Stimulated activated effector memory CD8-positive, alpha-beta T cell treated with anti-CD3 and anti-CD28 coated beads, Interleukin-12 subunit alpha, Interleukin-12 subunit beta, amount 100 ng/mL, for 72 hours (primary cell): ENCODE measurements around the gene SPATA31E1.
"Not testable (repeated sequence)": the region's sequence is repeated elsewhere in the genome, so short reads cannot be mapped to it uniquely, and the experiment has no call there.

Experiments used
- ATAC-seq: fragments of 150-1000 bp; cut with Tn5 transposase; 2 replicates; pipeline ENCODE4 v1.10.0; 2021
- DNase-seq, 2 donors: peaks; one replicate each; pipeline ENCODE4 v3.0.0; 2021 to 2022; ENCODE audit warnings: low spot score in 2 of 2
- H3K27ac Mint-ChIP-seq: one replicate; pipeline ENCODE4 v1.8.0; 2022; ENCODE audit warnings: mild to moderate bottlenecking, mixed read lengths
- H3K36me3 Mint-ChIP-seq: one replicate; pipeline ENCODE4 v1.8.0; 2022; ENCODE audit warnings: mild to moderate bottlenecking, mixed read lengths
- H3K4me1 Mint-ChIP-seq: one replicate; pipeline ENCODE4 v1.8.0; 2022; ENCODE audit warnings: mixed read lengths
- H3K4me3 Mint-ChIP-seq: one replicate; pipeline ENCODE4 v1.8.0; 2022; ENCODE audit warnings: mild to moderate bottlenecking, mixed read lengths
- H3K9me3 Mint-ChIP-seq: one replicate; pipeline ENCODE4 v1.8.0; 2022; ENCODE audit warnings: mixed read lengths

The SPATA31E1 gene

DNA sequence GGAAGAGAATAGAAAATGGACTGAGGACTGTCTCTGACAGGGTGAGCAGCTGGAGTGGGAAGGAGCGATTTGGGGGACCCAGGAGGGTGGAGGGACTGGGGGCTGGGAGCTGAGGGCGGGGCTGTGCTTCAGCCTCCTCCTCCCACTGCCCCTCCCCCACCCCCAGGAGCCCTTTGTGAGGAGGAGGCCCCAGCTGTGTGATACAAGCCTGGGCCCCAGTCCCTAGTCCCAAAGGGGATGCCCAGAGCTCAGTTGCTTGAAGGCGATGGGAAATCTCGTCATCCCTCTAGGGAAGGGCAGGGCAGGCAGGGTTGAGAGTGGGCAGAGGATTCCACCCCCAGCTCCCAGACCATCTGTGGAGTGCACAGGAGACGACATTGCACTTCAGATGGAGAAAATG, at the start of gene SPATA31E1:
SPATA31E1 (plus strand) TSS at position 251 of the 400 bp plus-strand sequence; CDS start at position 266, 15 bp downstream.
- DNase-seq (no peak), ATAC-seq (no peak)
- Mint-ChIP-seq H3K27ac (no peak within 1 kb of the TSS), H3K4me1 (no peaks in the 10 kb centered on the region), H3K4me3 (no peak within 1 kb of the TSS), H3K36me3 (no peaks in the 10 kb centered on the region), H3K9me3 (no peaks in the 10 kb centered on the region)

DNA sequence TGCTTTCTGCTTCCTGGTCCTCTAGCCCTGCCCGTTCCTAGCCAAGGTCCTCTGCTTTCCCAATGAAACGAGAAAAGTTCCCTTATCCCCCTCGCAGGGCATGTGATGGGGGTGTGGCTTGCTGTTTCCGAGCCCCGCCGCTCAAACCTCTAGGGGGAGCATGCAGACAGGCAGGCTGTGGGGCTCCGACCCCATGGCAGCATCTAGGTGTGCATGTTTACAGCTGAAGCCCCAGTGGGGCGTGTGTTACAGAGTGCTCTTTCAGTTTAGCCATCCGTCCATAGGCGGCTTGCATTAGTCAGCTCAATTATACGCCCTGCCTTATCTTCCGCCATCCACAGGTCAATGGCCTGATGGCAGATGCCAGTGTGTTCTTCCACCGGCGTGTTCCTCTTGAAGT, 48.3 kb upstream of the SPATA31E1 start:
- Mint-ChIP-seq H3K36me3 (no peaks in the 10 kb centered on the region), H3K4me1 (no peaks in the 10 kb centered on the region), H3K4me3 (no peak overlapping the region), H3K27ac (no peak overlapping the region), H3K9me3 (no peaks in the 10 kb centered on the region)
- DNase-seq (no peak), ATAC-seq (peak; percentile 13)

DNA sequence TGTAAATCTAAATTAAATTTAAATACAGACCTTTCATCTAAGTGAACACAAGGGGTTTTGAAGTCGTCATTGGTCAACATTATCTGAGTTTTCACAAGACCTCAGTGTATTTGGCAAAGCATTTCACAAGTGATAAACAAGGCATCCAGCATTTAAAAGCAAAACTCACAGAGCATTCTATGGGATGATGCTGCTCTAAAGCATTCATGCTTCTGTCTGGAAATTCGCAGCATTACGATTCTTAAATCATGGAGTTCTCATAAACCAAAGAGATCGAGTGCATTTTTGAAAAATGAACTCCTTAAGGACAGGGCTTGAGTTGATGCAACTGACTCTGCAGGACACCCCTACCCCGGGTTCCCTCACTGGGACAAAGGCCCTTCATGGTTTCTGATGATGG, 46.1 kb upstream of the SPATA31E1 start:
- no peaks in the 10 kb centered on the region for H3K4me1 Mint-ChIP-seq
- ATAC-seq (no peak), DNase-seq (no peak)
- H3K36me3 Mint-ChIP-seq: no peaks in the 10 kb centered on the region
- no peak overlapping the region for H3K4me3 Mint-ChIP-seq
- H3K27ac Mint-ChIP-seq: no peak overlapping the region
- no peaks in the 10 kb centered on the region for H3K9me3 Mint-ChIP-seq

DNA sequence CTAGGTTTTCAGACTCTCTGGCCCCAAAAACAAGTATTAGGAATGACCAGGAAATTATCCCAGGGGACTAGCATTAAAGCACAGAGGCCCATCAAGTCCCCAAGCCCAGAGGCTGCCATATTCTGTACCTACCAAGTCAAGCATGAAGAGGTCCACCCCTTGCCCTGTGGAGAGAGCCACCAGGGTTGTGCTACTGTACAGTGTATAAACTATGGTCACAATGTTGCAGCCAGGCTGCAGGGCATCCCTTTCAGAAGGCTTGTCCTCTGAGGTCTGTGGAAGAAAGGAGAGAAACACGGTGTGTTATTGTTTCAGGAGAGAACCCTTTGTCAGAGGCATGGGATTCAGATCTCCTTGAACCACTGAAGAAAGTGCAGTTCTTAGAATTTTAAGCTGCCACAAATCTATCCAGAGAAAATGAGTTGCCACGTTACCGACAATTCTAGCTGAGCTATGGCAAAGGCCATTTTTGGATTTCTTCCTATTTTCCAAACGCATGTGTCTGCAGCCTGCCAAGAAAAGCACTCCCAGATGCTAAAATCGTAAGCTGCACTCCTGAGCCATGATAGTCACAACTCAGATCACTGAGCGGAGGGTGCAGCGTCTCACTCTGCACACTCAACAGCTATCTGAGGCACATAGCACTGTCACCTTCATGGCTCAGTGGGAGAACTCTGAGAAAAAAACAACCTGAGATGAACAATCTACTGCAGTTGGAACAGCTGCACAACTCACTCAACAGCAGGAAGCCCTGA, 45.5 kb upstream of the SPATA31E1 start:
- ATAC-seq (peak; percentile 36), DNase-seq (no peak)
- Mint-ChIP-seq H3K36me3 (no peaks in the 10 kb centered on the region), H3K4me1 (no peaks in the 10 kb centered on the region), H3K4me3 (no peak overlapping the region), H3K27ac (no peak overlapping the region), H3K9me3 (no peaks in the 10 kb centered on the region)

DNA sequence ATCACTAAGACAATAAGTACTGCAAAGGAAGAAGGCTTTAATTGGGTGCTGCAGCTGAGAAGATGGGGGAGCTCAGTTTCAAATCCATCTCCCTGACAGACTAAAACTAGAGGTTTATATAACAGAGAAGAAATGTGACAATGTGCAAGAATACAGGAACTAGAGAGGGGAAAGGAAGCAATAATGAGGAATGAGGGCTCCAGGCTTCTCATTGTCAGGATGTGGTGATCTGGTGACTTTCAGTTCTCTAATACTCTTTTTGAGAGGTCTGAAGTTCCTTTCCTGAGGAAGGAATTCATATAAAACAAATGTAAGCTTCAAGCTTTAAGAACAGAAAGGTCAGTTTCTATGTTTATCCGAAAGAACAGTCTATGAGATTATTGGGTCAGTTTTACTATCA, 42.5 kb upstream of the SPATA31E1 start:
- ATAC-seq (no peak), DNase-seq (no peak)
- no peaks in the 10 kb centered on the region for H3K4me1 Mint-ChIP-seq
- no peak overlapping the region for H3K4me3 Mint-ChIP-seq
- H3K9me3 Mint-ChIP-seq: no peaks in the 10 kb centered on the region
- no peak overlapping the region for H3K27ac Mint-ChIP-seq
- no peaks in the 10 kb centered on the region for H3K36me3 Mint-ChIP-seq

DNA sequence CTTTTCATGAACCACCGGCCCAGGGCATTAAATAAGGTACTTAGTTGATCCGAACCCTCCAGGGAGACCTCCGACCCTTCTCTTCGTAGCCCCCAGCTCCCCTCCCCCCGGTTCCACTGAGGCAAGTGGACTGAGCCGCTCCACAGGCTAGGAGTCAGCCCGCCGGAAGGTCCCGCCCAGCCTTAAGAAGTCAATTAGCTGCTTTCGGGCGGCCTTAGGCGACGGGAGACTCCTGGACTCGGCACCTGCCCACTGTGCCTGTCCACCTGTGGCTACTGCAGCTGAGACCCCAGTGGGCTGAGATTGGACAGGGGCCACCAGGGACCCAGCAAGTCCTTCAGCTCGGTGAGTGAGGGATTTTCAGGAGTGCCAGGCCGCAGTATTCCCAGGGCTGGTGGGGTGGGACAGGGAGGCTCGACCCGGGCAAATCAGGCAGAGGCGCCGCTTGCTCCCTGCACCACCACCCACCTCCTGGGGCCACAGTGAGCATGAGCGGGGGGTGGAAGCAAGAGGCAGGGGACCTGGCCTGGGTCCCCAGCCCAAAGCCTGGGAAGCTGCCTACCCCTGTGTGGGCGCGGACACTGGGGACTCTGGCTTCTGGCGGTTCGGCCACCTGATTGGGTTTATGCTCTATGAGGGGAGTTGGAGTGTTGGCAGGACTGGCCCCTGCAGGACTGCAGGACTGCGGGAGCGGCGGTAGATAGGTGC, 39.6 kb upstream of the SPATA31E1 start:
- DNase-seq: no peak
- H3K36me3 Mint-ChIP-seq: no peaks in the 10 kb centered on the region
- no peak overlapping the region for H3K4me3 Mint-ChIP-seq

DNA sequence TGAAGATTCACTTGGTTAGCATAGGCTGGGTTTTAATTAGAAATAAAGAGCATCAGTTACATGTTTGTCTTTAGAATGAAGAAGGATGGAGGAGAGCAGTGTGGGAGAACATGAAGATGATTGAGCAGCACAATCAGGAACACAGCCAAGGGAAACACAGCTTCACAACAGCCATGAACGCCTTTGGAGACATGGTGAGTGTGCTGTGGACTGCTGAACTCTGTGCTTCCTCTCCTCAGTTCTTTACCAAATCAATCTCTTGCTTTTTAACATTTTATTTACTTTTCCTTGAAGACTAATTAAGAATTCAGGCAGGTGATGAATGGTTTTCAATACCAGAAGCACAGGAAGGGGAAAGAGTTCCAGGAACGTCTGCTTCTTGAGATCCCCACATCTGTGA, 38.2 kb upstream of the SPATA31E1 start:
- ATAC-seq (no peak), DNase-seq (no peak)
- Mint-ChIP-seq H3K27ac (no peak overlapping the region), H3K36me3 (no peaks in the 10 kb centered on the region), H3K4me3 (no peak overlapping the region), H3K4me1 (no peaks in the 10 kb centered on the region), H3K9me3 (no peaks in the 10 kb centered on the region)

More for the DNA sequence above, 39.6 kb upstream of the SPATA31E1 start:
- ATAC-seq: no peak
- H3K9me3 Mint-ChIP-seq: no peaks in the 10 kb centered on the region
- H3K4me1 Mint-ChIP-seq: no peaks in the 10 kb centered on the region
- no peak overlapping the region for H3K27ac Mint-ChIP-seq

DNA sequence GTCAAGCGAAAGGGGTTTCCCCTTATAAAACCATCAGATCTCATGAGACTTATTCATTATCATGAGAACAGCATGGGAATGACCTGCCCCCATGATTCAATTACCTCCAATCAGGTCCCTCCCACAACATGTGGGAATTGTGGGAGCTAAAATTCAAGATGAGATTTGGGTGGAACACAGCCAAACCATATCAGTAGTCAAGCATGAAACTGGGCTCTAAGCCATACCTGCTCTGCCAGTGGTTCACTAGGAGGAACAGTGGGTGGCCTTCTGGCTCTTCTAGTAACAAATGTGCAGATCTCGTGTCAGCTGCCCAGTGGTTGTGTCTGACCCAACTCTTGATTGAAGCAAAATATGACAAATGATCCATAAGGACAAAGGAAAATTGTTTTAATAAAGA, 34.9 kb upstream of the SPATA31E1 start:
- H3K9me3 Mint-ChIP-seq, ATAC-seq, H3K27ac Mint-ChIP-seq, H3K36me3 Mint-ChIP-seq, DNase-seq, H3K4me3 Mint-ChIP-seq, H3K4me1 Mint-ChIP-seq: not testable (repeated sequence)

DNA sequence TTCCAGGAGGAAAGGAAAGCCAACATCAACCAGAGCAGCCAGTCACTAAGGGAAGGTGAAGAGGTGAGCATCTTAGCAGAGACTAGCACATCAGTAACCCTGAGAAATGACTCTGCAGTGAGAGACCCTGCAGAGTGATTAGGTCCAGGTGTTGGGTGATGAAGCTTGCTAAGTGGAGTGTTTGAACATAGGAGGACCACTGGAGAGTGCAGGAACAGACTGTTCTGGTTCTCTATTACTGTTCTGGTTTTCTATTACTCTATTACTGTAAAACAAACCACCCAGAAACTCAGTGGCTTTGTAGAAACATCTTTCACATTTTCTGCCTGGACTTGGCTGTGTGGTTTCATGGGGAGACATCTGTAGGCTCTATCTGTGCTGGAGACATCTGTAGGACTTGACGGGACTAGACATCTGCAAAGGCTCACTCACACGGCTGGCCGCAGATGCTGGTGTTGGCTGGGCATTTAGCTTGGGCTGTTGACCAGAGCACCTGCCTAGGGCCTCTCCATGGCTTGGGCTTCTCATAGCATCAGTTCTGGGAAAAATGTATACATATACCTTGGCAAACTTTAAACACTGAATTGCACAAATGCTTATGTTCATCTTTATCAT, 33.4 kb upstream of the SPATA31E1 start:
- H3K4me1 Mint-ChIP-seq: no peaks in the 10 kb centered on the region
- no peak for ATAC-seq
- no peak overlapping the region for H3K27ac Mint-ChIP-seq
- no peaks in the 10 kb centered on the region for H3K9me3 Mint-ChIP-seq
- H3K36me3 Mint-ChIP-seq: no peaks in the 10 kb centered on the region
- no peak overlapping the region for H3K4me3 Mint-ChIP-seq
- no peak for DNase-seq

DNA sequence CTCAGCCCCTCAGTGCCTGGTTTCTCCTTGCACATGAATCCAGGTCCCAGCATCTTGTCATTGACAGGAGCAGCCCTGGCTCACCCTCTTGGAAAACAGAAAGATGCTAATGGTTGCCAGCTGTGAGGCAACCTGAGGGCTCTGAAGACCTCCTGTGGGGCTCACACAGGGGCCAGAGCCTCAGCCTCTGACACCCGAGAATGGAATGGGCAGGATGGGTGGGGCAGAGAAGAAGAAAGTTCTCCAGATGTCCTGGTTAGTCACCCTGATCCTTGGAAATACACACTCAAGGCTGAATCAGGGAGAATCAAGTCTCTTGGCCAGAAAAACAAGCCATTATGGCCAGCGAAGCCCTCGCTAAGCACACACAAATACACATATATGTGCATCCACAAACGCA, 32.3 kb upstream of the SPATA31E1 start:
- Mint-ChIP-seq H3K27ac (no peak overlapping the region), H3K4me3 (no peak overlapping the region), H3K36me3 (no peaks in the 10 kb centered on the region), H3K4me1 (no peaks in the 10 kb centered on the region), H3K9me3 (no peaks in the 10 kb centered on the region)
- DNase-seq: no peak
- ATAC-seq: no peak

DNA sequence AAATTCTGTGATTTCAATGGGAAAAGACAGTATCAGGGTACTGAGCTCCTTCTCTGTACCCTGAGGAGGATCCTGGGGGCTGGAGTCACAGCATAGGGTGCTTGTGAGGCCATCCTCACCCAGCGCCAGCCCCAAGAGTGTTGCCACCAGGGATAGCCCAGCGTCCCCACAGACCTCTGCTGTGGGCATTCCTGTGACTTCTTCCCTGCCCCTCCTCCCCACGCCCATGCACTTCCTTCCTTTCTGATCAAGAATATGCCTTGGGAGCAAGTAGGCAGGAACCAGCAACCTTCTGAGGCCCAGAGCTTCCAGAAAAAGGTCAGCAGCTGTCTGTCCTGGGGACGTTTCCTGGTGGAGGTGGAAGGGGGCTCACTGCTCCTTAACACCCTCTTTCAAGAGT, 31.5 kb upstream of the SPATA31E1 start:
- not testable (repeated sequence) for DNase-seq, H3K36me3 Mint-ChIP-seq

DNA sequence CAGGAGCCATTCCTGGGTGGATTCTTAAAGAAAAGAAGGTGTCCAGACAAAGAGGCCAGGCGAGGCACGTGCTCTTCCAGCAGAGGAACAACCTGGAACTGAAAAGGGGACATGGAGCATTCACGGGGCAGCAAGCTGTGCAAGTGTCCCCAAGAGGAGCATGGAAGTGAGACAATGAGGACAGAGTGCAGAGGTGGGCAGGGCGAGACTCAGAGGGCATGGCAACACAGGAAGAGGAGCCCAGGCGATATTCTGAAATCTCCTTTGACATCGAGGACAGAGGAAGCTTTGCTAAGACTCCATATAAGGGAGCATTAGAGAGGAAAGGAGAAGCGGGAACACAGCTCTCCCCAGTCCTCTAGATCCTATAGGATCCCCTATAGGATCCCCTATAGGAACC, 29.4 kb upstream of the SPATA31E1 start:
- Mint-ChIP-seq H3K4me1 (peaks cover 6% of the 10 kb centered on the region), H3K4me3 (no peak overlapping the region), H3K27ac (no peak overlapping the region), H3K9me3 (no peaks in the 10 kb centered on the region), H3K36me3 (no peaks in the 10 kb centered on the region)
- ATAC-seq (no peak), DNase-seq (no peak)

More for the DNA sequence above, 31.5 kb upstream of the SPATA31E1 start:
- H3K9me3 Mint-ChIP-seq, H3K27ac Mint-ChIP-seq, H3K4me1 Mint-ChIP-seq, H3K4me3 Mint-ChIP-seq, ATAC-seq: not testable (repeated sequence)

DNA sequence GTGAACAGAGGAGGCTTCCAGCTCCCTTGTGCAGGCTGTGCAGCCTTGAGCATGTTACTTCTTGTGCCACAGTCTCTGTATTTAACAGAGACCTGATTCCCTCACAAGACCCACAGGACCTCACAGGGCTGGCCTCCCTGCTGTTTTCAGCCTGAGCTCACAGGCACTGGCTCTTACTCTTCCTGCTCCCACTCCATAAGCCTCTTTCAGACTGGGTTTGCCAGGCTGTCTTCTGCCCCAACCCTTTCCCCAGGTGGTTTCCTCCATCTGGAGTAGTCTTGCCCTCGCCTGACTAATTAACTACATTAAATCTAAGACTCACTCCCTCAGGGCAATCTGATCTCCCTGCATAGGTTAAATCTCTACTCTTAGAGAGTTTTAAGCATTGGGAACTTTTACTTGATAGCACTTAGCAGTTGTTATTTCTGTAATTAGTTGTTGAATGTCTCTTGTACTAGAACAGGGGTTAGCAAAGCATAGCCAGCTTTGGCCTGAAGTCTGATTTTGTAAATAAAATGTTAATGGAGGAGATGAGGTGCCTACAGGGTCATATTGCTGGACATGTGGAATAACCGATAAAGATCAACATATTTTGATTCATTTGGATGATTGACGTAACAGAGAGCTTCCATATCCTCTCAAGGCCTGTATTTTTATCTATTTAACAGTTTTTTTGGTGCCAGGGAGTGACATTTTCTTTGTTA, 28.6 kb upstream of the SPATA31E1 start:
- ATAC-seq (no peak), DNase-seq (no peak)
- peaks cover 6% of the 10 kb centered on the region for H3K4me1 Mint-ChIP-seq
- no peaks in the 10 kb centered on the region for H3K9me3 Mint-ChIP-seq
- no peak overlapping the region for H3K27ac Mint-ChIP-seq
- no peaks in the 10 kb centered on the region for H3K36me3 Mint-ChIP-seq
- H3K4me3 Mint-ChIP-seq: no peak overlapping the region

DNA sequence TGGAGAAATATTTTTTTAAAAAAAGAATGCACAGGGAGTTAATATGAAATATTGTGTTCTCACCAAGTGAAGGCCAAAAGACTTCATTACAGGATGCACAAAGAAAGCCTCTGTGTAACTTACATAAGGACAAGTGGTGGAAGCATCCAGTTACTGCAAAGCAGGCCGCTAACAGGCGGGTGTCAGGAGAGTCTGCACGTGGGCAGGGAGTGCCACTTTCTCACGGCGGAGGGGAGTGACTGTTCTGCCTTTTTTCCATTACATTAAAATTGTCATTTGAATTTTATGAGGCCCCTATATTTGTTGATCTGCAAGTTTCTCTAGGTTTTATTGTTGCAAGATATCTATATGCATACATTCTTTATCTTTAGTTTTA, 28.1 kb upstream of the SPATA31E1 start:
- Mint-ChIP-seq H3K4me1 (peaks cover 6% of the 10 kb centered on the region), H3K4me3 (no peak overlapping the region), H3K36me3 (no peaks in the 10 kb centered on the region), H3K9me3 (no peaks in the 10 kb centered on the region), H3K27ac (no peak overlapping the region)
- ATAC-seq: no peak
- DNase-seq: no peak

DNA sequence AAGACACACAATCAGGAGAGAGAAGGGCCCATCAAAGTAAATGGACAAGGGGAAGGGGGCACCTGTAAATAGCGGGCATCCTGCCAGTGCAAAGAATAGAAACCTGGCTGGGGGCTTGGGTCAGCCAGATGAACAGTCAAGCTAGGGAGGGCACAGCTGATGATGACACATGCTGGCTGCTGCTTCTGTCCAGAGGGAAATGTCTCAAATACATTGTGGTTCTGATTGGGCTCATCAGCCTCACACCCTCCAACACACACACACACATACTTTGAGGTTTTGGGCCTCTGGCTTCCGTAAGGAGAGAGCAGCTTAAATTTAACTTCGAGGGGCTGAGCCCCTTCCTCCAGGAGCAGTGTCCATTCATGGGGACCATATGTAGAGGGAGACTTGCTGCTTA, 27.6 kb upstream of the SPATA31E1 start:
- no peak for ATAC-seq
- H3K9me3 Mint-ChIP-seq: no peaks in the 10 kb centered on the region
- H3K4me1 Mint-ChIP-seq: peaks cover 6% of the 10 kb centered on the region
- no peak for DNase-seq
- no peak overlapping the region for H3K4me3 Mint-ChIP-seq
- H3K36me3 Mint-ChIP-seq: no peaks in the 10 kb centered on the region
- H3K27ac Mint-ChIP-seq: no peak overlapping the region
